HG02840 (cell line): ENCODE data around the gene CLEC16A.
"Not testable (repeated sequence)": the region's sequence is repeated elsewhere in the genome, so short reads cannot be mapped to it uniquely, and the experiment has no call there.

Source experiments
- ATAC-seq: cut with Tn5 transposase; IDR thresholded peaks from one replicate; pipeline ENCODE4 v1.9.1; 2021; ENCODE audit warnings: mild to moderate bottlenecking, moderate library complexity, moderate number of reproducible peaks; ENCODE audit not compliant: unreplicated experiment, low FRiP score

Gene CLEC16A

DNA sequence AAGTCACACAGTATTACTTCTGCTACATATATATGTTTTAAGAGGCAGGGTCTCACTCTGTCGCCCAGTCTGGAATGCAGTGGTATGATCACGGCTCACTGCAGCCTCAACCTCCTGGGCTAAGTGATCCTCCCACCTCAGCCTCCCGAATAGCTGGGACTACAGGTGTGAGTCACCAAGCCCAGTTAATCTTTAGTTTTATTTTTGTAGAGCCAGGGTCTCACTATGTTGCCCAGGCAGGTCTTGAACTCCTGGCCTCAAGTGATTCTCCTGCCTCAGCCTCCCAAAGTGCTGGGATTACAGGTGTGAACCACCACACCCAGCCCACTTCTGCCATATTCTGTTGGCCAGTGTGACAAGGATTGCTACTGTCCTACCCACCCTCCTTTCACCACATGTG is 19.1 kb upstream of the CLEC16A start:
- ATAC-seq: not testable (repeated sequence)

DNA sequence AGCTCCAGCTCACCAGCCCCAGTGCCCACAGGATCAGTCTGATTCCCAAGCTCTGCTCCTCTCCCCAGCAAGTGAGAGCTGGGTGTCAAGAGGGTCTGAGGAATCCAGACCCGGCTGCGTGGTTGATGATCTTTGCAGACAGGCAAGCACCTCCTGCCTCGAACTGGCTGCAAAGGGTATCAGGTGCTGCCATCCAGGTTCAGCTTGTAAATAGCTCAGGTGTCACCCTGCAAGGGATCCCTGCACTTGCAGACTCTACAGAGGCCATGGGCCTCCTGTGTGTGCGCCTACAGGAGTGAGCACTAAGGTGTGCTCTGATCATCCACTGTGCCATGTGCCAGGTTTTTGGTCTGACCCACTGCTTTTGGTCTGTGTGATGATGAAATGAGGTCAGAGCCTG is 18.3 kb upstream of the CLEC16A start:
- ATAC-seq: no peak

GRCh38 chr16:10926867-10927266 is 17.5 kb upstream of the CLEC16A start:
- ATAC-seq: no peak

- no peak for ATAC-seq
These were observed 16.8 kb upstream of the CLEC16A start for GRCh38 chr16:10927497-10928112.

GRCh38 chr16:10929097-10929496 is 15.3 kb upstream of the CLEC16A start:
- ATAC-seq: not testable (repeated sequence)

- no peak for ATAC-seq
These were observed 14.3 kb upstream of the CLEC16A start for GRCh38 chr16:10929853-10930754.

GRCh38 chr16:10930755-10931093 is 13.6 kb upstream of the CLEC16A start:
- ATAC-seq: no peak

GRCh38 chr16:10931134-10931533 is 13.2 kb upstream of the CLEC16A start:
- ATAC-seq: no peak

- no peak for ATAC-seq
These were observed 12.3 kb upstream of the CLEC16A start for GRCh38 chr16:10931977-10932632.

DNA sequence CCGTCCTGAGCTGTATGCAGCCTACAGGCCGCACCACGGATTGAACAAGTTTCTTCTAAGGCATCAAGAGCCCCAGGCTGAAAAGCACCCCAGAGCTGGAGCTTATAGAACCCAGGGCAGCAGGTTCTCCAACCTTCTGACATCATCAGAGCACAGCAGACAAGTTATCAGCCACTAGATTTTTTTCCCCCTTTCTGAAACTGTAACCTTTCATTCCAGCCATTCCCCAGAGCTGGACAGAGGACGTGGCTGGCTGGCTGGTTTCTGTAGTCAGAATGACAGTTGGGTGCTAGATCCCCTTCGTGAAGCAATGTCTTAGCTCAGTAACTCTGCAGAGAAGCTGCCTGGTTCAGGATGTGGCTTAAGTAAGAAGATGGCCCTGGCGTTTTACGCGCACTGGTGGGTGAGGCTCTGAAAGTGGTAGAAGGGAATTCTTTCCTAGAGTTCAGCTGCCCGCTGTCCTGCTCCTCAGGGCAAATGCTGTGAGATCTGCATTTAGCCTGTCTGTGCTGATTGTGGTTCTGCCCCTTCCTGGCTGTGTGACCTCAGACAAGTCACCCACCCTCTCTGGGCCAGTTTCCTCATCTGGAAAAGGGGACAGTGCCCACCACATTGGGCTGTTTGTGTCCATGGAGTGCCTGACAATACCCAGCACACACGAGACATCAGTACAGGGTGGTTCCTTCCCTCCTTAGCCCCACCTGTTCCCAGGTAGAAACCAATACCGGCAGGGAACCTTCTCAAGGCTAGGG is 11.2 kb upstream of the CLEC16A start:
- no peak for ATAC-seq

- ATAC-seq: no peak
These were observed 10.5 kb upstream of the CLEC16A start for GRCh38 chr16:10933865-10934264.

DNA sequence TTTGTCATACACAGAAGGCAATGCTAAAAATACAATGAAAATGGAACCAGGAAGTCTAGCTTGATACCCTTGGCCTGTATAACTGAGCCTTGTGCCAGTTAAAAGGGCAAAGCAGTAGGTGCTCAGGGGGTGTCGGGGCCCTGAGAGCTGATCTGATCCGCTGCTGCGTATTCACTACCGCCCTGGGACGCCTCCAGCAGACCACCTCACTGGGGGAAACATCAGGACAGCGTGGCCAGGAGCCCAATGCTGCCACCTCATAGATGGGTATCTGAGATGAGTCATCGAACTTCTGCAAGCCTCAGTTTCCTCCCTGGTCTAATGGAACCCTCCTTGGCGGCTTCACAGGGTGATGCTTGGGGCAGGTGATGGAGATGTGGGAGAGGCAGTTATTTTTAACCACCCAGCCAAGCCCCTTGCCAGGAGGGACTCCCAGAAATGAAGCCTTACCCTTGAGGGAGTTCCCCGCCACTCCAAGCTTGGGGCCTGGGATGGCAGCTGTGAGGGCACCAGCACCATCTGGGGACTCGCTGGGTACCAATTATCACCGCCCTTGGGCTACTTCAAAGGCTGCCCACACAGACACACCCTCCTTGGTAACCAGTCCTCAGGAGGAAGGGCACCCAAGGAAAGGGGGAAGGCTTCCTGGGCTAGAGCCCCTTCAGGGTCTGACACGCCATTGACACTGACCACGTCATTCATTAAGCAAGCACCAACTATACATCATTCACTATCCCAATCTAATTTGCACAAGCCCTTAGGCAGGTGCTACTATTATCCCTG is 9.8 kb upstream of the CLEC16A start:
- ATAC-seq: no peak

GRCh38 chr16:10935226-10935915 is 9.0 kb upstream of the CLEC16A start:
- no peak for ATAC-seq

DNA sequence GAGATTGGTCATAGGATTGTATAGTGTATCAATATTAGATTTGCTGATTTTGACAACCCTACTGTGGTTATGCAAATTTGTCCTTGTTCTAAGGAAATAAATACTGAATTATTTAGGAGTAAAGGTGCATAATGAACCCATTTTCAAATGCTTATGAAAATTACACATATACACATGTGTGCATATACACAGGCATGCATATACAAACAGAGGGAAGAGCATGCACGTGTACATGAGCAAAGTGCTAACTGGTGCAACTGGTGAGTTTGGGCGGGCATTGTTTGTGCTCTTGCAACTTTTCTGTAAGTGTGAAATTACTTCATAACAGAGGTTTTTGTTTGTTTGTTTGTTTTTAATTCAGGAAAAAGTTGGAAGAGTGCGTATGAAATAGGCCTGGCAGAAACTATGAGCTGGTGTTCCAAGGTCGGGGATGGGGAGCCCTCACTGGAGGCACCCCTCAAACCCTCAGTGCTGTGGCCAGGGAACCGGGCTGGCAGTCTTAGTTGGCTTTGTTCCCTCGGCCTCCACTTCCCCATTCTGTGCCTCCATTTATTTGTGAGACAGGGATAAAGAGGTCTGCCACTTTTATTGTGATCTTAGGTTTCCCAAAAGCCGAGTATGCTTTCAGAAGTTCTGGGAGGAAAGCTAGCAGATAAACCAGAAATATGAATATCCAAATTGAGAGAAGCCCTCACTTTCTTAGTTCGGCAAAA is 7.9 kb upstream of the CLEC16A start:
- no peak for ATAC-seq

- no peak for ATAC-seq
These were observed 7.1 kb upstream of the CLEC16A start for GRCh38 chr16:10937068-10937859.

DNA sequence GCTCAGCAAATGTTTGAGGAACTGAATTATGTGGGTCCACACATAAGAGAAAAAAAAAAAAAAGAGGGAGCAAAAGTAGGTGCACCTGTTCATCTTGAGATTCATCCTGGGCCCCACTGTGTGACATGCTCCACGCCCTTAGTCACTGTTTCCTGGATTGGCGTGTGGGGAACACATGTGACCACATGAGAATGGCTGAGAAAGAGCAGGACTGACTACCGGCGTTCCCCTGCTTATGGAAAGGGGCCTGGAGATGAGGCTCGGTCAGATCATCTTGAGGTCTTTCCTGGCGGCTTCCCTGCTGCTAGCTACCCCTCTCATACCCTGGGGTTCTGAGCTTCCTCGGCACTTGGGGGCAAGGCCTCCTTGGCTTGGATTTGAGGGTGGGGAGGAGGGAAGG is 6.0 kb upstream of the CLEC16A start:
- ATAC-seq: no peak

GRCh38 chr16:10938796-10939648 is 5.3 kb upstream of the CLEC16A start:
- no peak for ATAC-seq
